Naive thymus-derived CD4-positive, alpha-beta T cell (primary cell): Measurements from ENCODE around the gene GNG10. TPM values are rescaled to one million over a fixed set of nuclear protein-coding genes. Genes with fewer than 3 reads are reported as not detected.

ENCODE experiments used
- ATAC-seq: fragments of 150-1000 bp; cut with Tn5 transposase; 2 replicates; pipeline ENCODE4 v1.10.0; 2021; ENCODE audit warnings: mild to moderate bottlenecking, moderate library complexity
- CTCF ChIA-PET: fragments of 350-600 bp; sonication (Branson Sonifier 250); formaldehyde crosslinking; loops from one replicate; lab custom pipeline; 2021; ENCODE audit warnings: antibody characterized with exemption; lab: Charles Lee
- POLR2A ChIA-PET: fragments of 350-600 bp; sonication (Branson Sonifier 250); formaldehyde crosslinking; loops from one replicate; lab custom pipeline; 2021; ENCODE audit warnings: antibody characterized with exemption, inconsistent platforms; lab: Charles Lee
- DNase-seq, 9 donors: peaks; one replicate each; pipeline versions ENCODE4 v3.0.0 to v3.0.0-alpha.2; 2020 to 2022; ENCODE audit warnings: mixed read lengths in 1 of 9
- H3K27ac ChIP-seq: one replicate; pipeline ENCODE4 v1.7.0; 2013; ENCODE audit warnings: mild to moderate bottlenecking, low read depth, low read length, moderate library complexity
- H3K27me3 ChIP-seq, 2 donors: one replicate each; pipeline ENCODE4 v1.7.0; 2013; ENCODE audit warnings: low read length in 2 of 2, mild to moderate bottlenecking in 2 of 2, moderate library complexity in 2 of 2; ENCODE audit not compliant: control insufficient read depth in 2 of 2, insufficient read depth in 2 of 2
- H3K36me3 ChIP-seq, 3 experiments: 1 replicate in 2 of 3; 2 replicates in 1 of 3; pipeline ENCODE4 v1.7.0; 2013; ENCODE audit warnings: low read length in 3 of 3, mild to moderate bottlenecking in 3 of 3, moderate library complexity in 1 of 3; ENCODE audit not compliant: insufficient read depth in 3 of 3, control insufficient read depth in 2 of 3
- H3K4me1 ChIP-seq, 2 donors: one replicate each; pipeline ENCODE4 v1.7.0; 2013; ENCODE audit warnings: low read length in 2 of 2, mild to moderate bottlenecking in 2 of 2, moderate library complexity in 1 of 2; ENCODE audit not compliant: control insufficient read depth in 2 of 2, insufficient read depth in 2 of 2
- H3K4me3 ChIP-seq: 2 replicates; pipeline ENCODE4 v1.7.0; 2013; ENCODE audit warnings: mild to moderate bottlenecking, low read length
- H3K9me3 ChIP-seq, 3 experiments: 1 replicate in 2 of 3; 2 replicates in 1 of 3; pipeline ENCODE4 v1.7.0; 2013; ENCODE audit warnings: low read length in 3 of 3; ENCODE audit not compliant: control insufficient read depth in 2 of 3
- H3K27ac Mint-ChIP-seq, 9 donors: one replicate each; pipeline ENCODE4 v1.8.0; 2020 to 2022; ENCODE audit warnings: mixed read lengths in 9 of 9, mild to moderate bottlenecking in 8 of 9, moderate library complexity in 5 of 9, inconsistent platforms in 2 of 9
- H3K27me3 Mint-ChIP-seq, 5 donors: one replicate each; pipeline ENCODE4 v1.8.0; 2021 to 2022; ENCODE audit warnings: mixed read lengths in 5 of 5, mild to moderate bottlenecking in 1 of 5
- H3K36me3 Mint-ChIP-seq, 5 donors: one replicate each; pipeline ENCODE4 v1.8.0; 2020 to 2022; ENCODE audit warnings: mixed read lengths in 5 of 5, mild to moderate bottlenecking in 3 of 5, inconsistent platforms in 1 of 5
- H3K4me1 Mint-ChIP-seq, 7 donors: one replicate each; pipeline ENCODE4 v1.8.0; 2020 to 2022; ENCODE audit warnings: mixed read lengths in 7 of 7, mild to moderate bottlenecking in 3 of 7, inconsistent platforms in 1 of 7
- H3K4me3 Mint-ChIP-seq, 10 donors: one replicate each; pipeline ENCODE4 v1.8.0; 2020 to 2022; ENCODE audit warnings: mild to moderate bottlenecking in 10 of 10, mixed read lengths in 10 of 10, moderate library complexity in 6 of 10, inconsistent platforms in 2 of 10
- H3K9me3 Mint-ChIP-seq, 11 donors: one replicate each; pipeline ENCODE4 v1.8.0; 2020 to 2022; ENCODE audit warnings: mixed read lengths in 11 of 11, mild to moderate bottlenecking in 4 of 11, inconsistent platforms in 1 of 11, moderate library complexity in 1 of 11
- intact Hi-C, 2 donors: fragments of 100-400 bp; cut with micrococcal nuclease; formaldehyde crosslinking; loops; one replicate each; pipeline ENCODE4 v1.15.1; 2023
- polyA plus RNA-seq, 2 donors: library from polyadenylated mRNA; unstranded; fragments of 300-500 nt; fragmentation: Illumina TruSeq; gene quantifications; one replicate each; pipeline ENCODE4 v1.2.3, GENCODE V29; 2021
- total RNA-seq, 6 experiments: library from RNA in 5 of 6; stranded (reverse) in 5 of 6; gene quantifications; 1 replicate in 5 of 6; 2 replicates in 1 of 6; pipeline ENCODE4 v1.2.3 and lab custom pipeline; 2021 to 2026

GNG10 gene
- total and polyA plus RNA-seq, 7 experiments from 2014 or later, result 5.3 to 26.8 (median 13.1) TPM

DNA sequence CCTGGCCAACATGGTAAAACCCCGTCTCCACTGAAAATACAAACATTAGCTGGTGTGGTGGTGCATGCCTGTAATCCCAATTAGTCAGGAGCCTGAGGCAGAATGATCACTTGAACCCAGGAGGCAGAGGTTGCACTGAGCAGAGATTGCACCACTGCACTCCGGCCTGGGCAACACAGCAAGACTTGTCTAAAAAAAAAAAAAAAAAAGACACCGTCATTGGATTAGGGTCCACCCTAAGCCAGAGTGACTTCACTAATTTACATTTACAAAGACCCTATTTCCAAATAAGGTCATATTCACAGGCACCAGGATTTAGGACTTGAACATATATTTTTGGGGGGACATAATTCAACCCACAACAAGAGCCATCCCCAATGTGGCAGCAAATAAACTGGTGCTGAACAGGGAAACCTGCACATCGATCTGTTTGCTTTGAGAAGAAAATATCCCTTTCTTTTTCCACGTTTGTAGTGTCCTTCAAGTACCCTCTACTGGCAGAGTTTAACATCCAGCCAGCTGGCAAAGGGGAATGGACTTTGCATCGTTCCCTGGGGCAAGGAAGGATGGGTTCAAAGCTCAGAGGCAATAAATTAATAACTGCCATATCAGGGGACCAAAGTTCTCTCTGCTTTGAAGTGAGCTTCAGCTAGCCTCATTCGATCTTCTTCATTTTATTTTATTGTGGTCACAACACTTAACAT is 34.0 kb upstream of the GNG10 start:
- POLR2A ChIA-PET, result no interaction called here
- no peaks in the 10 kb centered on the region for H3K27me3 ChIP-seq
- no peak overlapping the region for H3K4me3 ChIP-seq
- Mint-ChIP-seq H3K4me3 (no peak overlapping the region), H3K27me3 (peaks cover 0 to 17% (median 3%) of the 10 kb centered on the region in 5 donors), H3K36me3 (peaks cover 0 to 2% (median 0%) of the 10 kb centered on the region in 5 donors), H3K27ac (no peak overlapping the region), H3K4me1 (peaks cover 0 to 19% (median 13%) of the 10 kb centered on the region in 7 donors), H3K9me3 (peaks cover 0 to 2% (median 0%) of the 10 kb centered on the region in 11 donors)
- no peak for DNase-seq
- no peak for ATAC-seq
- no peak overlapping the region for H3K27ac ChIP-seq
- peaks cover 8 to 14% of the 10 kb centered on the region in 2 donors for H3K4me1 ChIP-seq
- intact Hi-C loops, result no loop called here
- CTCF ChIA-PET, result no interaction called here
- H3K36me3 ChIP-seq, result no peaks in the 10 kb centered on the region
- H3K9me3 ChIP-seq, result no peaks in the 10 kb centered on the region

DNA sequence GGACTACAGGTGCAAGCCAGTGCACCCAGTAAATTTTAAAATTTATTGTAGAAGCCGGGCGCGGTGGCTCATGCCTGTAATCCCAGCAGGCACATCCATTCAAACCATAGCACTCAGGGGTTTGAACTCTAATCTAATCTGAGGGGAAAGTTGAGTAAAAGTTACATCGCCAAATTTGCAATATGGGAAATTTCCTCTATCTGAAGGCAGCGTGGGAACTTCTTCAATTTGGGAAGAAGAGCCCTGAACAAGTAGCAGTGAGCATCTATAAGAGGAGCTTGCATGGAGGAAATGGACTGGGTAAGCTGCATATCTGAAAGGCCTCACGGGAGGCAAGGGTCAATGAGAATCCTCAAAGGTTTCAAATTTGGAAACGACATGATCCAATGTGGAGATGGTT is 33.0 kb upstream of the GNG10 start:
- intact Hi-C loops, result no loop called here
- peaks cover 14 to 21% of the 10 kb centered on the region in 2 donors for H3K4me1 ChIP-seq
- no peak overlapping the region for H3K4me3 Mint-ChIP-seq

DNA sequence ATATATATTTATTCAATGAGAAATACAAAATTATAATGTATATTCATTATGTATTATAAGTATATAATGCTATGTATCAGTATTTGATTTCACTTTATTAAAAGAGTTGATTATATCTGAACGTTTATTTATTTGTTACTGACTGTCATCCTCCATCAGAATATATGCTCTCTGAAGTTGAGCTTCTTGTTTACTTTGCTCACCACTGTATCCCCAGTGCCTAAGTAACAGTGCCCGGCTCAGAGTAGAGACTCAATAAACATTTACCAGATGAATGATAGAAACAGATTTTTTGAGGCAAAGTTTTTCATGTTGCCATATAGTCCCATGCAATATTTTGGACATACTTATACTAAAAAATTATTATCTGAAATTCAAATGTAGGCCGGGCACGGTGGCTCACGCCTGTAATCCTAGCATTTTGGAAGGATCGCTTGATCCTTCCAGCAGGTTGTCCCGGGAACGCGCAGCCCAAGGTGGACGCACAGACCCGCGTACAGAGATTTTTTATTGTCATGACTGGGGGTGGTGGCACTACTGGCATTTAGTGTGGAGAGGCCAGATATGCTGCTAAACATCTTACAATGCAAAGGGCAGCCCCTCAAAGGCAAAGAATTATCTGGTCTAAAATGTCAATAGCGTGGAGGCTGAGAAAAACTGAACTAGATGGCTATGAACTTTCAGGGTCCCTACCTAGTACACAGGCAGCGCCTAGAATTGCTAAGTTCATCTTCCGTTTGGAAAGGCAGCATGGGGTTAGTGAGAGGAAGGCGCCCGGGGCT is 31.0 kb upstream of the GNG10 start:
- peaks cover 0 to 7% (median 6%) of the 10 kb centered on the region in 5 donors for H3K36me3 Mint-ChIP-seq
- Histone ChIP-seq H3K27ac (peak overlapping the region; percentile 83), H3K4me3 (peak overlapping the region; percentile 82), H3K4me1 (peaks cover 14 to 21% of the 10 kb centered on the region in 2 donors), H3K9me3 (no peaks in the 10 kb centered on the region), H3K27me3 (no peaks in the 10 kb centered on the region), H3K36me3 (no peaks in the 10 kb centered on the region)
- CTCF ChIA-PET, result interaction anchor here (0.6 kb wide), 1 partner anchor 126 kb away, joined by 3 read pairs; no protein-coding TSS in a partner anchor
- intact Hi-C loops, result loop anchor here (2.0 to 10.0 kb wide), 5 partner anchors 32 to 1710 kb away; partner anchors contain the start of genes INIP (in 1 of the 2), KIAA1958 (in 1 of the 2), PTGR1 (in 1 of the 2) and SNX30 (in 1 of the 2)
- ATAC-seq, result peak; percentile 41
- POLR2A ChIA-PET, result interaction anchor here (0.7 to 1.9 kb wide), 11 partner anchors 26 to 1645 kb away, joined by 3 to 11 read pairs (median 3); partner anchors contain the start of genes CDC26, ECPAS, GNG10 and SNX30
- H3K4me1 Mint-ChIP-seq, result peaks cover 26 to 49% (median 40%) of the 10 kb centered on the region in 7 donors
- H3K9me3 Mint-ChIP-seq, result peaks cover 0 to 2% (median 0%) of the 10 kb centered on the region in 11 donors
- DNase-seq, result no peak
- H3K4me3 Mint-ChIP-seq, result peak overlapping the region; percentile 81 to 99 (median 94)
- H3K27me3 Mint-ChIP-seq, result peaks cover 0 to 4% (median 0%) of the 10 kb centered on the region in 5 donors
- H3K27ac Mint-ChIP-seq, result peak overlapping the region; percentile 78 to 95 (median 89)

More for the DNA sequence above, 33.0 kb upstream of the GNG10 start:
- H3K27me3 ChIP-seq, result no peaks in the 10 kb centered on the region
- H3K27ac ChIP-seq, result no peak overlapping the region
- H3K36me3 ChIP-seq, result no peaks in the 10 kb centered on the region
- peaks cover 0 to 11% (median 0%) of the 10 kb centered on the region in 5 donors for H3K27me3 Mint-ChIP-seq
- H3K9me3 ChIP-seq, result no peaks in the 10 kb centered on the region
- CTCF ChIA-PET, result interaction anchor here (1.5 kb wide), 1 partner anchor 30 kb away, joined by 5 read pairs; no protein-coding TSS in a partner anchor
- no peak overlapping the region for H3K4me3 ChIP-seq
- peaks cover 10 to 29% (median 23%) of the 10 kb centered on the region in 7 donors for H3K4me1 Mint-ChIP-seq
- ATAC-seq (no peak), DNase-seq (no peak)
- H3K36me3 Mint-ChIP-seq, result peaks cover 0 to 5% (median 3%) of the 10 kb centered on the region in 5 donors
- no peak overlapping the region for H3K27ac Mint-ChIP-seq
- POLR2A ChIA-PET, result no interaction called here
- peaks cover 0 to 2% (median 0%) of the 10 kb centered on the region in 11 donors for H3K9me3 Mint-ChIP-seq

DNA sequence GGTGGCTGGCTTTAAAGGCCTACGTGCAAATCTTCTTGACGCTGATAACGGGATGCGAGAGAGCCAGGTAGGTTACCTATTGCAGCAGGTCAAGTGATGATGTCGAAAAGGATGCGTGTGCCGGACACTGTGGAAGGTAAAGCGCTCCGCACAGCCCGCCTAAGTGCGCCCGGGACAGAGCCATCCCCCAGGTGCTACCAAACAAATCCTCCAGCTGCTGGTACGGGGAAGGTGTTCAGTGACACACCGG is 30.5 kb upstream of the GNG10 start:
- Mint-ChIP-seq H3K36me3 (peaks cover 0 to 7% (median 6%) of the 10 kb centered on the region in 5 donors), H3K9me3 (peaks cover 0 to 2% (median 0%) of the 10 kb centered on the region in 11 donors), H3K4me1 (peaks cover 29 to 54% (median 45%) of the 10 kb centered on the region in 7 donors), H3K27ac (peak overlapping the region; percentile 78 to 95 (median 89)), H3K4me3 (peak overlapping the region; percentile 81 to 99 (median 94)), H3K27me3 (no peaks in the 10 kb centered on the region)
- ChIA-PET CTCF (interaction anchor here (0.6 kb wide), 1 partner anchor 125 kb away, joined by 3 read pairs; no protein-coding TSS in a partner anchor), POLR2A (interaction anchor here (0.7 to 1.9 kb wide), 13 partner anchors 20 to 1644 kb away, joined by 3 to 11 read pairs (median 3); partner anchors contain the start of genes CDC26, ECPAS, GNG10 and SNX30)
- peaks cover 14 to 21% of the 10 kb centered on the region in 2 donors for H3K4me1 ChIP-seq
- H3K27me3 ChIP-seq, result no peaks in the 10 kb centered on the region
- intact Hi-C loops, result loop anchor here (1.0 to 10.0 kb wide), 17 partner anchors 31 to 1710 kb away; partner anchors contain the start of genes INIP (in 2 of the 2), PTBP3 (in 2 of the 2), SNX30 (in 2 of the 2) and ZNF483 (in 2 of the 2)
- ATAC-seq (no peak), DNase-seq (no peak)
- H3K36me3 ChIP-seq, result no peaks in the 10 kb centered on the region
- peak overlapping the region; percentile 82 for H3K4me3 ChIP-seq
- no peaks in the 10 kb centered on the region for H3K9me3 ChIP-seq
- H3K27ac ChIP-seq, result peak overlapping the region; percentile 83

DNA sequence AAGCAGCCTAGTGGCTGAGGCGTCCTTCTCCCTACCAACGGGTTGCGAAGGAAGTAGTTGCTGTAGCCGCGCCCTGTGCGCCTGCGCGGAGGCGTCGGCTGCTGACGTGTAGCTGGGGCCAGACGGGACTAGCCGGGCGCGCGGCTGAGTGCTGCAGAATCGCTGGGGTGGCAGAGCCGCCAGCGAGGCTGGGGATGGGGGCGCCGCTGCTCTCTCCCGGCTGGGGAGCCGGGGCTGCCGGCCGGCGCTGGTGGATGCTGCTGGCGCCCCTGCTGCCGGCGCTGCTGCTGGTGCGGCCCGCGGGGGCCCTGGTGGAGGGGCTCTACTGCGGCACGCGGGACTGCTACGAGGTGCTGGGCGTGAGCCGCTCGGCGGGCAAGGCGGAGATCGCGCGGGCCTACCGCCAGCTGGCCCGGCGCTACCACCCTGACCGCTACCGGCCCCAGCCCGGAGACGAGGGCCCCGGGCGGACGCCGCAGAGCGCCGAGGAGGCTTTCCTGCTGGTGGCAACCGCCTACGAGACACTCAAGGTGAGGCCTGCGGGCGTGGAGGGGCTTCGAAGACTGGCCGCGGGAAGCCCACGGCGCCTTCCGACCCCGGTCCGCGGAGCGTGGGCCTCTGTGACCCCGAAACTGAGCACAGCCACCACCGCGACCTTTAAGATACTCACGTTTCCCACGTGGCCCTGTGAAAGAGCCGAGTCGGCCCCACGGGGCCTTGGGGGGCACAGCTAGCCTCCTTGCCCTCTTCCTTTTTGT is 30.0 kb upstream of the GNG10 start, which contains the start of gene DNAJC25:
Gene DNAJC25, plus strand, starts transcription at position 121 of the 758 bp plus-strand sequence. Its CDS starts 74 bp downstream, at position 195.
- Mint-ChIP-seq H3K36me3 (peaks cover 0 to 7% (median 6%) of the 10 kb centered on the region in 5 donors), H3K27ac (peak within 1 kb of the TSS; percentile 78 to 95 (median 89)), H3K9me3 (peaks cover 0 to 2% (median 0%) of the 10 kb centered on the region in 11 donors), H3K27me3 (no peaks in the 10 kb centered on the region), H3K4me1 (peaks cover 29 to 57% (median 47%) of the 10 kb centered on the region in 7 donors), H3K4me3 (peak within 1 kb of the TSS; percentile 81 to 99 (median 94))
- no peaks in the 10 kb centered on the region for H3K27me3 ChIP-seq
- DNase-seq (peak; percentile 94 to 98 (median 97)), ATAC-seq (peak; percentile 97)
- ChIA-PET CTCF (interaction anchor here (0.6 kb wide), 1 partner anchor 125 kb away, joined by 3 read pairs; no protein-coding TSS in a partner anchor), POLR2A (interaction anchor here (0.6 to 1.9 kb wide), 15 partner anchors 20 to 1644 kb away, joined by 3 to 11 read pairs (median 3); partner anchors contain the start of genes CDC26, ECPAS, GNG10 and SNX30)
- intact Hi-C loops, result loop anchor here (1.0 to 10.0 kb wide), 17 partner anchors 31 to 1709 kb away; partner anchors contain the start of genes INIP (in 2 of the 2), PTBP3 (in 2 of the 2), SNX30 (in 2 of the 2) and ZNF483 (in 2 of the 2)
- H3K4me1 ChIP-seq, result peaks cover 14 to 21% of the 10 kb centered on the region in 2 donors
- peak within 1 kb of the TSS; percentile 82 for H3K4me3 ChIP-seq
- H3K36me3 ChIP-seq, result no peaks in the 10 kb centered on the region
- peak within 1 kb of the TSS; percentile 83 for H3K27ac ChIP-seq
- no peaks in the 10 kb centered on the region for H3K9me3 ChIP-seq
